ENCODE measurements around the gene GALNT13.

- TF ChIP-seq POLR2AphosphoS5 (IDR thresholded peaks at IDR 0.05; ENCODE audit: low read depth, low read length) (peak; percentile 85), REST (IDR thresholded peaks at IDR 0.05; ENCODE audit: insufficient read depth in 1 of 2, low read depth in 2 of 2, low read length in 2 of 2) (no peak)
Observed at GRCh38 chr2:154240921-154241379, 369.2 kb downstream of the GALNT13 start.

Data from PFSK-1 (cell line).